ENCODE results near the gene APOBEC4.
"Not testable (repeated sequence)": the region's sequence is repeated elsewhere in the genome, so short reads cannot be mapped to it uniquely, and the experiment has no call there.

The APOBEC4 gene

DNA sequence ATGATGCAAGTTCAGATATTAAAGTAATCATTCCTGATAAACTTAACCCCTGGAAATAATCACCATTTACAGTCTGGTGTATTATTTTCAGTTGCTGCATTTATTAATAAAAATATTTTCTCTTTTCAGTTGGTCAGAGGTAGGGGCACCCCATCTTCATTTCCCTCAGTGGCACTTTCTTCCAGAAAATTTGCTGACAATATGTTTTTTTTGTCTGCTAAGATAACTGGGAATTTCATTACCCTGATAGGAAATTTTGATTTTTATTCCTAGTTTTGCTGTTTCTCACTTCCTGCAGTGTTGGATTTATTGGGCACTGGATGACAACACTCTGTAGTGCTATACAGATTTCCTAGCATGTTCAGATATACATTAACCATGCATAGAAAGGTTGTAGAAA lies 33.1 kb upstream of the APOBEC4 start:
- no peaks in the 10 kb centered on the region for H3K4me1 Mint-ChIP-seq (ENCODE audit: low read depth in 2 of 2)
- H3K9me3 Mint-ChIP-seq, result no peaks in the 10 kb centered on the region
- H3K4me3 Mint-ChIP-seq, result no peak overlapping the region
- DNase-seq, result no peak
- no peaks in the 10 kb centered on the region for H3K36me3 Mint-ChIP-seq (ENCODE audit: insufficient read depth)
- no peak for ATAC-seq (replicated peaks)
- no peak overlapping the region for H3K27ac Mint-ChIP-seq
- peaks cover 30 to 52% of the 10 kb centered on the region in 2 donors for H3K27me3 Mint-ChIP-seq

DNA sequence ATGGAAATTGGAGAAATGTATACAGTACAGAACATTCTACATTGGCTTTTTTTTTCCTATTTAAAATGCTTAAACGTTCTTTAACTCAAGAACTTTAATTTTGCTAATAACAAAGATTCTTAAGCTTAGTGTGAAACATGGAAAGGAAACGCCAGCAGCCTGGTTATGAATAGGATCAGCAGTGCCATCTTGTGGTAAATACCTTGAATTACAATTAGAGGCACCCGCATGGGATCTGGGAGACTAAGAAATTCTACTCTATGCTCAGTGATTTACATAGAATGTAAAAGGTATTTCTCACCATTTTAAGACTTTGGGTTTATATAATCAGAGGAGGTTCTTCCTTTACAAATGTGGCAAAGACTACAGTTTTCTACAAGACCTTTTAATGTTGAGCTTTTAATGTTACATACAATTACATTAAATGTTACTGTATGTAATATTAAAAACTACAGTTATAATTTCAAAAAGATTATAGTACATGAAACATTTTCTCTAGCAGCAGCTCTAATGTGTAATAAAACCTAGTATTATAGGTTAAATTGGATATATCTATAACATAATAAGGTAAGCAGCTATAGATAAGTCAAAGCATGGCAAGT lies 32.1 kb upstream of the APOBEC4 start:
- no peak overlapping the region for H3K27ac Mint-ChIP-seq
- peaks cover 38 to 57% of the 10 kb centered on the region in 2 donors for H3K27me3 Mint-ChIP-seq
- no peaks in the 10 kb centered on the region for H3K4me1 Mint-ChIP-seq (ENCODE audit: low read depth in 2 of 2)
- ATAC-seq (replicated peaks), result peak; percentile 74
- DNase-seq, result peak; percentile 12 to 15 (median 14)
- H3K9me3 Mint-ChIP-seq, result no peaks in the 10 kb centered on the region
- H3K4me3 Mint-ChIP-seq, result no peak overlapping the region
- no peaks in the 10 kb centered on the region for H3K36me3 Mint-ChIP-seq (ENCODE audit: insufficient read depth)

DNA sequence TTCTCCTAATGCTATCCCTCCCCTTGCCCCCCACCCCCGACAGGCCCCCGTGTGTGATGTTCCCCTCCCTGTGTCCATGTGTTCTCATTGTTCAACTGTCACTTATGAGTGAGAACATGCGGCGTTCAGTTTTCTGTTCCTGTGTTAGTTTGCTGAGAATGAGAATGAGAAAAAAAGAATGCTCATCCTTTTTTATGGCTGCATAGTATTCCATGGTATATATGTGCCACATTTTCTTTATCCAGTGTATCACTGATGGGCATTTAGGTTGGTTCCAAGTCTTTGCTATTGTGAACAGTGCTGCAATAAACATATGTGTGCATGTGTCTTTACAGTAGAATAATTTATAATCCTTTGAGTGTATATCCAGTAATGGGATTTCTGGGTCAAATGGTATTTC lies 26.2 kb upstream of the APOBEC4 start:
- not testable (repeated sequence) for DNase-seq; H3K9me3 Mint-ChIP-seq; H3K36me3 Mint-ChIP-seq (ENCODE audit: insufficient read depth); H3K4me3 Mint-ChIP-seq; H3K4me1 Mint-ChIP-seq (ENCODE audit: low read depth in 2 of 2); H3K27ac Mint-ChIP-seq; ATAC-seq (replicated peaks)
- H3K27me3 Mint-ChIP-seq, result peaks cover 59 to 67% of the 10 kb centered on the region in 2 donors

DNA sequence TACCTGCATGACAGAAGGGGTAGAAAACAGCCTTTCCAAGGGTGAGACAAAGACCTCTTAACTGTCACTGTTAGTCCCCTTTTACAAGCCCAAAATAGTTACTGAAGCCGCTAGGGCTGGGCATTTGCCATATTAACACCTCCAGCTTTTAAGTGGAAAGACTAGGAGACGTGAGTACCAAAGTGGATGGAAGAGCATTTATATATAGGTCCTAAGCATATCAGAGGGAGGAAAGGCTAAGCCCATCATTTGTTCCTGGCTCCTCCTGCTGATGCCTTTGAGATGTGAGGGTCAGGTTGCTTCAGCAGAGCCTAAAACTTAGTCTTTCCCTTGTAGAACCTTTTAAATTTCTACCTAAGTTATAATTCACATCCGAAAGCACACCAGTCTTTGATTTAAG lies 25.7 kb upstream of the APOBEC4 start:
- no peak for ATAC-seq (replicated peaks)
- Mint-ChIP-seq H3K27me3 (peaks cover 57 to 67% of the 10 kb centered on the region in 2 donors), H3K27ac (no peak overlapping the region), H3K4me1 (ENCODE audit: low read depth in 2 of 2) (no peaks in the 10 kb centered on the region), H3K4me3 (no peak overlapping the region), H3K9me3 (no peaks in the 10 kb centered on the region), H3K36me3 (ENCODE audit: insufficient read depth) (no peaks in the 10 kb centered on the region)
- no peak for DNase-seq

DNA sequence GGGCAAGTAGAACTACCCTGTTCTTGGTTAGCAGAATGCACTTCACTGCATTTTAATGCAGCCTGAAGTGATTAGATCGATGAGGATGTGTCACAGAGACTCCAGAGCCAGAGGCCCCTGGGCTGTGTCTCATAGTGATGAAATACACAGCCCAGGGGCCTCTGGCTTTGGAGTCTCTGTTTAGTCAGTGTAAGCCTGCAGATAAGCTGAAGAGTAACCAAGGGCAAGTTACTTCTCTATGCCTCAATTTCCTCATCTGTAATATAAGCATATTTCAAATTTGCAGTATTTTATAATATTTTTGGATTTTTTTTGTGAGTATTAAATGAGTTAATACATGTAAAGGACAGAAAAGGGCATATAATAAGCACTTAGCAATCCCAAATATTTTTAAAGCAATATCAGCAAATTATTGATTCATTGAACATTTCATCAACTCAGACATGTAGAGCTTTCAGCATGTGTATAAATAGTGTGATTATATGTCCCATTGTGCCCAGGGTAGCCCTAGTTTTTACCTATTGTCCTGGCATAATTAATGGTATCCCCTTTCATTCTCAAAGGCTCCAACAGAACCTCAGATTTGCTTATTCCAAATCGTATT lies 23.6 kb upstream of the APOBEC4 start:
- ATAC-seq (replicated peaks), result no peak
- H3K9me3 Mint-ChIP-seq, result no peaks in the 10 kb centered on the region
- peaks cover 48 to 58% of the 10 kb centered on the region in 2 donors for H3K27me3 Mint-ChIP-seq
- no peak overlapping the region for H3K27ac Mint-ChIP-seq
- H3K4me3 Mint-ChIP-seq, result no peak overlapping the region
- DNase-seq, result no peak
- H3K36me3 Mint-ChIP-seq (ENCODE audit: insufficient read depth), result no peaks in the 10 kb centered on the region
- H3K4me1 Mint-ChIP-seq (ENCODE audit: low read depth in 2 of 2), result no peaks in the 10 kb centered on the region

DNA sequence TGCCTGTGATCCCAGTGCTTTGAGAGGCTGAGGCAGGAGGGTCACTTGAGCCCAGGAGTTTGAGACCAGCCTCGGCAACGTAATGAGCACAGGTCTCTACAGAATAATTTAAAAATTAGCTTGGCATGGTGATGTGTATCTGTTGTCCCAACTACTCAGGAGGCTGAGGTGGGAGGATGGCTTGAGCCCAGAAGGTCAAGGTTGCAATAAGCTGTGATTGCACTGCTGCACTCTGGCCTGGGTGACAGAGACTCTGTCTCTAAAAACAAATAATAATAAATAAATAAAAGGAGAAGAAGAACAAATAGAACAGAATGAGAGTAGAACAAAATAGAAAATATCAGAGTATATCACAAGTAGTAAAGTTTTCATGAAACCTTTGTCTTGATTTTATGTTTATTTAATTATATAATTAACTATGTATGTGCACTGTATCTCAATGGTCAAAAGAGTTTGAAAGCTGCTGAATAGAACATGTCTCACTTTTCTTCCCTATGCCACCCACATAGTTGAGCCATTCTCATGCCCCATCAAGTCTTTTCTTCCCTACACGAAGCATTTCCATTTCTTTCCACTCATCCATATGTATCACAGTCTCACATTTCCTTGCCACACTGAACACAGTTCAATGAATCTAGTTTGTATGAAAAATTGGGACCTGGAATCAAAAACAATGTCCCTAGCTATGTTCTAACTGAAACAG lies 22.9 kb upstream of the APOBEC4 start:
- H3K27me3 Mint-ChIP-seq, result peaks cover 41 to 52% of the 10 kb centered on the region in 2 donors
- H3K4me3 Mint-ChIP-seq, result no peak overlapping the region
- no peaks in the 10 kb centered on the region for H3K36me3 Mint-ChIP-seq (ENCODE audit: insufficient read depth)
- H3K27ac Mint-ChIP-seq, result no peak overlapping the region
- DNase-seq (no peak), ATAC-seq (replicated peaks) (no peak)
- H3K4me1 Mint-ChIP-seq (ENCODE audit: low read depth in 2 of 2), result no peaks in the 10 kb centered on the region
- no peaks in the 10 kb centered on the region for H3K9me3 Mint-ChIP-seq

DNA sequence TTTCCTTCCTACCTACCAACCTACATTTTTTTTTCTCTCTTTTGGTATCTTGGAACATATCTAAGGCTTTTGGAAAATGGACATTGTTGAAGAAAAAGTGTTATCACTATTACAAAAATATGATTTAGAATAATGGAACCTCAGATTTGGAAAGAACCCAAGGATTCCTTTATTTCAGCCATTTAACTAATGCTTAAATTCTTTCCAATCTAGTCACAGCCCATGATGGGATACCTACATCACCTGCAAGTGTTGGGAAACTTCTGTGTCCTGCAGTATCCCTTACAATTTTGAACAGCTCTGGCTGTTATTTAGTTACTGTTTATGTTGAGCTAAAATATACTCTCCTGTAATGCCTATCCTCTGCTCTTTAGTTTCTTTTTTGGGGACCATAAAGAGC lies 22.3 kb upstream of the APOBEC4 start:
- no peak overlapping the region for H3K27ac Mint-ChIP-seq
- no peaks in the 10 kb centered on the region for H3K4me1 Mint-ChIP-seq (ENCODE audit: low read depth in 2 of 2)
- H3K27me3 Mint-ChIP-seq, result peaks cover 37 to 55% of the 10 kb centered on the region in 2 donors
- no peaks in the 10 kb centered on the region for H3K9me3 Mint-ChIP-seq
- DNase-seq, result no peak
- H3K36me3 Mint-ChIP-seq (ENCODE audit: insufficient read depth), result no peaks in the 10 kb centered on the region
- no peak for ATAC-seq (replicated peaks)
- H3K4me3 Mint-ChIP-seq, result no peak overlapping the region

DNA sequence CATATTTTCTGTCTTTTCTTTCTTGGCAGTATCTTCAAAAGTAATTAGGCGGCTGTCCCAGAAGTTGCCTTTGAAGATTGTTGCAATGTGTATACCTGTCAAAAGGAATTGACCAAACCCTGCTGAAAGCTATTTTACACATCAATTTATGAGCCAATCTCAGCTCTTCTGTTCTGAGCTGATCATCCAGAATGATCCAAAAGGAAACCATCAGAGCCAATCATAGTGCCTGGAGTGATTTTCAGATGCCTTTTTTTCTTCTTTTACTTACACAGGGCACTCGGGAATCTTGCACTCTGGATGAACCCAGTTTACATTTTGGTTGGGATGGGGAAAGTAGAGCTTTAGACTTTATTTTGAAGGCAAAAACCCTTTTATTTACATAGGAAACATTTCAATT lies 21.8 kb upstream of the APOBEC4 start:
- ATAC-seq (replicated peaks), result no peak
- H3K9me3 Mint-ChIP-seq, result no peaks in the 10 kb centered on the region
- DNase-seq, result no peak
- no peak overlapping the region for H3K27ac Mint-ChIP-seq
- peaks cover 32 to 51% of the 10 kb centered on the region in 2 donors for H3K27me3 Mint-ChIP-seq
- no peak overlapping the region for H3K4me3 Mint-ChIP-seq
- no peaks in the 10 kb centered on the region for H3K36me3 Mint-ChIP-seq (ENCODE audit: insufficient read depth)
- no peaks in the 10 kb centered on the region for H3K4me1 Mint-ChIP-seq (ENCODE audit: low read depth in 2 of 2)

DNA sequence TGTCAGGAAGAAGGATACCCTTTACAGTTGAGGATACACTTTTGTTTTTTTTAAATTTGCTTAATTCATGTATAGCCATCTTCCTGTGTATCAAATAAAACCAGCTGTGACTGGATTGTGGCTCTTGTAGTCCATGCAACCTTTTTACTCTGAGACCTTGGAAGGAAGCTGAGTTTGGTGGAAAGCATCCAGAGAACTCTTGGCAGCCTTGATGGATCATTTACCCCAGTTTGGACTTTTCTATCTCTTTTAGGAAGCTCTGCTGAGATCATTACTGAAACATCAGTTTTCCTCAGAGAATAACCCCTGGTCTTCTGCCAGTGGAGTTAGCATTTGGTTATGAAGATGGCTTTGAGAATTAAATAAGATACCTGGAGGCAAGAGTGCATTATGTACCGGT lies 21.2 kb upstream of the APOBEC4 start:
- no peaks in the 10 kb centered on the region for H3K4me1 Mint-ChIP-seq (ENCODE audit: low read depth in 2 of 2)
- no peak for ATAC-seq (replicated peaks)
- H3K36me3 Mint-ChIP-seq (ENCODE audit: insufficient read depth), result no peaks in the 10 kb centered on the region
- DNase-seq, result no peak
- no peaks in the 10 kb centered on the region for H3K9me3 Mint-ChIP-seq
- H3K27ac Mint-ChIP-seq, result no peak overlapping the region
- H3K4me3 Mint-ChIP-seq, result no peak overlapping the region
- H3K27me3 Mint-ChIP-seq, result peaks cover 35 to 54% of the 10 kb centered on the region in 2 donors

DNA sequence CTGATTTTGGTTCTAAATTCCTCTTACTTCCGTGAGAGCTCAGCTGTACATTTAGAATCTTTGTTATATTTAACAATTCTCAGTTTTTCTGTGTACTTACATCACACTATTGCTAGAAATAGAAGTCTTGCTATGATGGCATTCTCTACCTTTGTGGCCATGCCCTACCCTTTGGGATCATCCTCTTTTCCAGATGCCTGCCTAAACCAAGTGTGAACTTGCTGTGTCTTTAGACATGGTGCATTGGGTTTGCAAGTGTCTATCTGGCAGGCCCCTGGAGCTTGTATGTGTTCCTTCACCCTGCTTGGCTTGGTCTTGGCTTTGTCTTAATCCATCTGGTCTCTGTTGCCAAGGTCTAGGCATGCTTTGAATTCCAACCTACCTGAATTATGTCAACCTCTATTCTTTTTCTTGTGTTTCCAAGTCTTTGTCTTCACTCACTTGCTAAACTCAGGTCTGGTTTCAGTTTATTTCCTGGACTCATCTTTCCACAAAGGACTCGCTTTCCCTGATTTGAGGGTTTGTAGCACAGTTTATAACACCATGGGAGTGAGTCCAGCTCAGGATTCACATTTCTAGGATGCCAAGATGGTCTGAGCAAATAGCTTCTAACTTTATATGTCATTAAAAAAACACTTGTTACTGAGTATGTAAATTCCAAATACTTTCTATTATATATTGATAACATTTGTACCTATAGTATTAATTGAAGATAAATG lies 20.6 kb upstream of the APOBEC4 start:
- H3K36me3 Mint-ChIP-seq (ENCODE audit: insufficient read depth), result no peaks in the 10 kb centered on the region
- peaks cover 37 to 58% of the 10 kb centered on the region in 2 donors for H3K27me3 Mint-ChIP-seq

DNA sequence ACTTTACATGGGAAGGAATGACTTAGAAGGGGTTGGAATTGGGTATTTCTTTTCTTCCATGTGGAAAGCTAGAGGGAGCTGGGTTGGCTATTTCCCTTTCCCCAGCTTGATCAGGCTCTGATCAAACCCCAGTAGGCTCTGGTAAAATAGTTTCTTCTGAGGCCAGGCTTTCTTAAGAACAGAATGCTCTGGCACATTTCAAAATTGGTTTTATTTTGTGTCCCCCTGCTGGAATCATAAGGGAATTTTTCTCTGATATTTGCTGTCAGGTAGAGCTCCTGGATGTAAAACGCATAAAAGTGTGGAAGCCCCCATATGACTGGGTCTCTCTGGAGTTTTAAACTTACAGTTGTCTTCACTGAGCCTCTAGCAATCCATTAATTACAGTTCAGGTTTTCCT lies 17.1 kb upstream of the APOBEC4 start:
- no peak for ATAC-seq (replicated peaks)
- H3K9me3 Mint-ChIP-seq, result no peaks in the 10 kb centered on the region

More for the DNA sequence above, 20.6 kb upstream of the APOBEC4 start:
- Mint-ChIP-seq H3K4me3 (no peak overlapping the region), H3K27ac (peak overlapping the region in 1 of 2 donors; percentile 41), H3K4me1 (ENCODE audit: low read depth in 2 of 2) (no peaks in the 10 kb centered on the region), H3K9me3 (no peaks in the 10 kb centered on the region)
- ATAC-seq (replicated peaks) (no peak), DNase-seq (no peak)

DNA sequence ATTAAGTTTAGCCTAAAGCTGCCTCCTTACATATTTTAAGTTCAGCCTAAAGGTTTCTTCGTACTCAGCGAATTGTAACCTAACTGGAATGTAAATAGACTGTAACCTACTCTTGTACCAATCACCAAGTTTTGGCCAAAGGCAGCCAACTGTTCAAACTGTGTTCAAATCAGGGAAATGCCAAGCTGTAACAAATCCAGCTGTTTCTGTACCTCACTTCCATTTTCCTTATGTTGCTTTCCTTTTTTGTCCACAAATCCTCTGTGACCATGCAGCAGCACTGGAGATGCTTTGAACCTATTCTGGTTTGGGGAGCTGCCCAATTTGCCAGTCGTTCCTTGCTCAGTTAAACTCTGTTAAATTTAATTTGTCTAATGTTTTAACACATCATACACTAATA lies 3.2 kb upstream of the APOBEC4 start:
- no peak overlapping the region for H3K4me3 Mint-ChIP-seq
- peaks cover 5 to 12% of the 10 kb centered on the region in 2 donors for H3K4me1 Mint-ChIP-seq (ENCODE audit: low read depth in 2 of 2)
- ATAC-seq (replicated peaks), result no peak
- peaks cover 9 to 13% of the 10 kb centered on the region in 2 donors for H3K27me3 Mint-ChIP-seq
- H3K27ac Mint-ChIP-seq, result no peak overlapping the region
- H3K9me3 Mint-ChIP-seq, result no peaks in the 10 kb centered on the region
- no peak for DNase-seq
- no peaks in the 10 kb centered on the region for H3K36me3 Mint-ChIP-seq (ENCODE audit: insufficient read depth)

More for the DNA sequence above, 17.1 kb upstream of the APOBEC4 start:
- Mint-ChIP-seq H3K36me3 (ENCODE audit: insufficient read depth) (no peaks in the 10 kb centered on the region), H3K4me3 (no peak overlapping the region), H3K27me3 (peaks cover 28 to 43% of the 10 kb centered on the region in 2 donors), H3K4me1 (ENCODE audit: low read depth in 2 of 2) (no peaks in the 10 kb centered on the region), H3K27ac (no peak overlapping the region)
- DNase-seq, result no peak

DNA sequence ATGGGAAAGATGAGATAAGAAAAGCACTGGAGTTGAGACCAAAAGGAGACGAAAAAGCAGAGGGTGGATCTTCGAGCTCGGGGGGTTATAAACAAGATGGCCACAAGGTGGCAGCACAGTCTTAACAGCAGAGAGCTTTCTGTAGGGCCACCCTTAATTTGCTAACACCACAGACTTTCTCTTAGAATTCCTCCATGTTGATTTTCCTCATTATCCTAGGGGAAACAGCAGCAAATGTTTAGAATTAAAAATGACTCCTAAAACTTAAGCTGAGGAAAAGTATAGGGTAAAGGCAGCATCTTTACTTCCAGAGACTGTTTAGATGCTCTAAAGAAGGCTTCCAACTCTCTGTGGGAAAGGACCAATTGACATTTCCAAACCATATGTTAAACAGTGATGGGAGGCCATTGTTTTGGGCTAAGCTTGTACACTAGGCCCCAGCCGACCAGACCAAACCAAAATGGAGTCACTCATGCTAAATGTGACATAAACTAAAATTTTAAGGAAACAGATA lies 2.5 kb upstream of the APOBEC4 start:
- DNase-seq, result peak; percentile 65 to 73 (median 65)
- Mint-ChIP-seq H3K27ac (no peak overlapping the region), H3K36me3 (ENCODE audit: insufficient read depth) (no peaks in the 10 kb centered on the region), H3K9me3 (no peaks in the 10 kb centered on the region), H3K27me3 (peaks cover 3 to 11% of the 10 kb centered on the region in 2 donors), H3K4me1 (ENCODE audit: low read depth in 2 of 2) (peaks cover 5 to 12% of the 10 kb centered on the region in 2 donors), H3K4me3 (no peak overlapping the region)
- peak; percentile 85 for ATAC-seq (replicated peaks)

Measured in effector memory CD8-positive, alpha-beta T cell (primary cell).